NCI-H2029 (cell line): ENCODE results near the gene GPRC5D.

ENCODE experiments used
- DNase-seq: peaks from one replicate; lab custom pipeline; 2025; lab: John Stamatoyannopoulos, UW

GPRC5D gene

DNA sequence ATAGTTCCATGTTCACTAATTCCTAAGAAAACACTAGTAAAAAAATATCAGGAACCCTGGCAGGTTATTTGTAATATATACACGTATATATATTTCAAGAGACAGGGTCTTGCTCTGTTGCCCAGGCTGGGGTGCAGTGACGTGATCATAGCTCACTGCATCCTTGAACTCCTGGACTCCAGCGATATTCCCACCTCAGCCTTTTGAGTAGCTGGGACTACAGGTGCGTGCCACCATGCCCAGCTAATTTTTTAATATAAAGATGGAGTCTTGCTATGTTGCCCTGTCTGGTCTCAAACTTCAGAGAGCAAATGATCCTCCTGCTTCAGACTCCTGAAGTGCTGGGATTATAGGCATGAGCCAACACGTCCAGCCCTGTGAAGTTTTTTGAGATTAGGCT, 44.4 kb downstream of the GPRC5D start:
- no peak for DNase-seq

- no peak for DNase-seq
Measured at GRCh38 chr12:12903642-12904609, 48.0 kb downstream of the GPRC5D start.

- no peak for DNase-seq
Measured at GRCh38 chr12:12902036-12902435, 49.9 kb downstream of the GPRC5D start.

GRCh38 chr12:12901158-12901791, 50.7 kb downstream of the GPRC5D start:
- no peak for DNase-seq

DNA sequence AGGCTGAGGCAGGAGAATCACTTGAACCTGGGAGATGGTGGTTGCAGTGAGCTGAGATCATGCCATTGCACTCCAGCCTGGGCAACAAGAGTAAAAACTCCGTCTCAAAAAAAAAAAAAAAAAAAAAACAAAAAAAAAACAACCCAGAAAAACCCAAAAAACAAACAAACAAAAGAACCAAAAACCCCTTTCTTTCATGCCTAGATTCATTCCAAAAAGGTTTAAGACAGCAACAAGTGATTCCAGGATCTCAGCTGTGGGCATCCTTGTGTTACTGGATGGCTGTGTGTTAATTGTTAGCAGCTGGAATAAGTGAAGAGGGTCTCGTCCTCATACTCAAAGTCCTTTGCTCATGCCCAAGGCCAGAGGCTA, 51.2 kb downstream of the GPRC5D start:
- DNase-seq = no peak

- no peak for DNase-seq
Measured at GRCh38 chr12:12899530-12900380, 52.2 kb downstream of the GPRC5D start.

DNA sequence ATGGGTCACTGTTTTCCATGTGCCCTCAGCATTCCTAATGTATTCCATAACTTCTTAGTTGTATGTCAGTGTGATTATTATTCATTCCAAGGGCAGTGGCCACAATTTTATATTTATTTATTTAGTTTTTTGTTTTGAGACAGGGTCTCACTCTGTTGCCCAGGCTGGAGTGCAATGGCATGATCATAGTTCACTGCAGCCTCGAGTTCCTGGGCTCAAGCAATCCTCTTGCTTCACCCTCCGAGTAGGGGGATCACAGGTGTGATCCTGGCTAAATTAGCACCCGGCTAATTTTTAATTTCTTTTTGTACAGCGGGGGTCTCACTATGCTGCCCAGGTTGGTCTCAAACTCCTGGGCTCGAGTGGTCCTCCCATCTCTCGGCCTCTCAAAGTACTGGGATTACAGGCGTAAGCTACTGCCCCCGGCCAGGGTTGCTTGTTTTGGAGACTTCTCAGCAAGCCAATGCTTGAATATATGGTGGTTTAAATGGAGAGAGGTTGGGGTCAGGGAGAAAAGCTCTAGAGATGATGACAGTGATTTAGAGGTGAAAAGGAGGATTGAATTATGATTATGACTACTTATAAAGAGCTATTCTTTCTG, 53.0 kb downstream of the GPRC5D start:
- DNase-seq = no peak

GRCh38 chr12:12898136-12898717, 53.7 kb downstream of the GPRC5D start:
- no peak for DNase-seq

- no peak for DNase-seq
Measured at GRCh38 chr12:12897302-12897701, 54.7 kb downstream of the GPRC5D start.

GRCh38 chr12:12896260-12896659, 55.7 kb downstream of the GPRC5D start:
- no peak for DNase-seq

DNA sequence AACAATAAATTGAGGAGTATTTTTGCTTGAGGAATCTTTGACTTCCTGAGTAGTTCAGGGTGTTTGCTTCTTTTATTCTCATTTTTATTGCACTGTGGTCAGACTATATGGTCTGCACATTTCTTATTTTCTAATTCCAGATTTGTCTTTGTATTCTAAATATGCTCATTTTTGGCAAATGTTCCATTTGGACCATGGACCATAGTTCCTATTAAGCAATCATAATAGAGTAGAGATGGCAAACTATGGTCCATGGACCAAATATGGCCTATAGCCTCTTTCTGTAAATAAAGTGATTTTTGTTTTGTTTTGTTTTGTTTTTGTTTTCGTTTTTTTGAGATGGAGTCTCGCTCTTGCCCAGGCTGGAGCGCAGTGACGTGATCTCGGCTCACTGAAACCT, 58.5 kb downstream of the GPRC5D start:
- DNase-seq = no peak

GRCh38 chr12:12892681-12893141, 59.3 kb downstream of the GPRC5D start:
- DNase-seq = no peak

- DNase-seq = no peak
Measured at GRCh38 chr12:12891881-12892355, 60.1 kb downstream of the GPRC5D start.

DNA sequence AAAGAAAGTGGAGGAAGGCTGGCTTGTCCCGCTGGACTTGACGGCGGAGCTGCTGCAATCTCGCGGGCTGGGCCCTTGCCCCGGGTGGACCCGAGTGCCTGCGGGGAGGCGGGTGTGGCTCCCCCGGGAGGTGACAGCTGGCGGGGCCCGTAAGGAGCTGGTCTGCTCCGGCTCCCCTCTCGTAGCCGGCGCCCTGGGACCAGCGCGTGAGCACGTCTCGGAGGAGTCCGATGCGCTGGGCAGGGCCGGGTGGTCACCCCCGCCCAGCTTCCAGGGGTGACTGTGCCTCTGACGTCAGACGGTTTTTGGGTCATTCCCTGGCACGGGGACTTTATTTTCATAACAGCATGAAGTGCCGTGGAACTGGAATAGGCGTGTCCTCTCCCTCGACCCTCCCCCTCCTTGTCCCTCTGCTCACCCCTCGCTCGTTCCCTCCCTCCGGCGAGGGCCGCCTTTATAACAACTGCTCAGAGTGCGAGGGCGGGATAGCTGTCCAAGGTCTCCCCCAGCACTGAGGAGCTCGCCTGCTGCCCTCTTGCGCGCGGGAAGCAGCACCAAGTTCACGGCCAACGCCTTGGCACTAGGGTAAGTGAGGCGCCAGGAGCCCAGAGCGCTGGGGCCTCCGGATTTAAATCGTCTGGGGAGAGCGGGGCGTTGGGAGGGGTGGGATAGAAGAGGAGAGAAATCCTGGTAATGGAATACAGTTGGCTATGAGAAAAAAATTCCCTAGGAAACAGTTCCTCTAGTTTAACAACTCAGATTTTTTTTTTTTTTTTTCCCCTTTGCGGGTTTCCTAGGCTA, 60.7 kb downstream of the GPRC5D start, which contains the start of gene GPRC5A:
TSS of gene GPRC5A (plus strand) at position 483 of the 801 bp plus-strand sequence. CDS start 16,688 bp downstream, outside the sequence.
- no peak for DNase-seq
